GM12874 (cell line): ENCODE data around the gene ZC3H4.

Experiments
- TF ChIP-seq, protein P1 (sequence below): IDR thresholded peaks from 2 replicates; pipeline ENCODE4 v1.5.1; 2011; ENCODE audit warnings: low read depth, mild to moderate bottlenecking, control low read depth, low read length, moderate library complexity; ENCODE audit not compliant: insufficient read depth

Gene ZC3H4

GRCh38 chr19:47112997-47113849 is at the start of gene ZC3H4:
TSS of gene ZC3H4 (minus strand) at chr19:47113776. CDS start at chr19:47112584, 1,192 bp downstream.
- TF ChIP-seq, protein P1, sequence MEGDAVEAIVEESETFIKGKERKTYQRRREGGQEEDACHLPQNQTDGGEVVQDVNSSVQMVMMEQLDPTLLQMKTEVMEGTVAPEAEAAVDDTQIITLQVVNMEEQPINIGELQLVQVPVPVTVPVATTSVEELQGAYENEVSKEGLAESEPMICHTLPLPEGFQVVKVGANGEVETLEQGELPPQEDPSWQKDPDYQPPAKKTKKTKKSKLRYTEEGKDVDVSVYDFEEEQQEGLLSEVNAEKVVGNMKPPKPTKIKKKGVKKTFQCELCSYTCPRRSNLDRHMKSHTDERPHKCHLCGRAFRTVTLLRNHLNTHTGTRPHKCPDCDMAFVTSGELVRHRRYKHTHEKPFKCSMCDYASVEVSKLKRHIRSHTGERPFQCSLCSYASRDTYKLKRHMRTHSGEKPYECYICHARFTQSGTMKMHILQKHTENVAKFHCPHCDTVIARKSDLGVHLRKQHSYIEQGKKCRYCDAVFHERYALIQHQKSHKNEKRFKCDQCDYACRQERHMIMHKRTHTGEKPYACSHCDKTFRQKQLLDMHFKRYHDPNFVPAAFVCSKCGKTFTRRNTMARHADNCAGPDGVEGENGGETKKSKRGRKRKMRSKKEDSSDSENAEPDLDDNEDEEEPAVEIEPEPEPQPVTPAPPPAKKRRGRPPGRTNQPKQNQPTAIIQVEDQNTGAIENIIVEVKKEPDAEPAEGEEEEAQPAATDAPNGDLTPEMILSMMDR: no peak

- TF ChIP-seq, protein P1: no peak
Measured at GRCh38 chr19:47161876-47162489, 48.4 kb upstream of the ZC3H4 start.

DNA sequence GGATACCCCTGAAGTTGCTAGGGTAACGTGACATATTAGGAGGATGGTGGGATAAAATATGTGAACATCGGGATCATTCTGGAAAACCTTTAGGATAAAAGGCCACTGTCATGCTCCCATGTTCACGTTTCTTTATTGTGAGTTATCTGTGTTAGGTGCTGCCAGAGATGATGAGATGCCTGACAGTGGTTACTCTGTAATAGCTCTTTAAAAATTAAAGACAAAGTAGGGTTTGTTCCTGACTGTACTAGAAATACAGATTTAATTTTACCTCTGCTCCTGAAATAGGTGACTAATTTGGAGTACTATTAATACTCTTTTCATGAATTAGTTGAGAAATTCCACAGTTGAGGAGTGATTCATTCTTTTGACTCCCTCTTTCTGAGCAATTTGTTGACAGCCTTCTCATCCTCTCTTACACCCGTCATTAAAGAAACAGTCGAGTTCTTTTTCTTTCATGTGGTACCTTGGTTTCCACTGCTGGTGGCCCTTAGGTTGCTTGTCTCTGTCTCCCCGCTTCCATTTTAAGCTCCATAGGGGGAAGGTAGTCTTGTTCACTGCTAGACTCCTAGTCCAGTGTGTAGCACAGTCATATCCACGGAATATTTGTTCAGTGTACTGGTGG is 45.4 kb upstream of the ZC3H4 start:
- TF ChIP-seq, protein P1: no peak

- TF ChIP-seq, protein P1: no peak
Measured at GRCh38 chr19:47158367-47158791, 44.8 kb upstream of the ZC3H4 start.

GRCh38 chr19:47157431-47158321 is 44.1 kb upstream of the ZC3H4 start:
- TF ChIP-seq, protein P1: no peak

DNA sequence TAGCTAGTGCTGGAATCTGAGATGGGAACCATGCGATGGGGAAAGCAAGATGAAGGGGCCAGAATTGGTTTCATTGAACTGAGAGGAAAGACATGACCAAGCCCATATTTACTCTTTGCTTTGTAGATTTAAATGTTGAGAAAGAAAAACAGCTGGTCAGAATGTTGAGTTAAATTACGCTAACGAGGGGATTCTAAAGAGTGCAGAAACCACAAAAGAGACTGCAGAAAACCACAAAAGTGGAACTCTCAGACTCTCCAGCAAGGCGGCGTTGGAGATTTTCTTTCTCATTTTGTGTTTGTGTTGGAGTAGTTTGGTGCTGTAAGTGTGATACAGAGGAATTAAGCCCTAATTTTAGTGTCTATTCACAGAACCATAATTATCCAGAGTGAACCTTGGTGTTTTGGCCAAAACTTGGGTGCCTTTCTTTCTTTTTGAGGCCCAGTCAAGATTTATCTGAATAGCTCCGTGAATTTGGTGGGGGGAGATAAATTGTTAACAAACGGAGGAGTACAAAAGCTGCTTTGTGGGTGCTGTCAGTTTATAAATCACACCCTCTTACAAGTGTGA is 43.4 kb upstream of the ZC3H4 start:
- TF ChIP-seq, protein P1: no peak
